GM18505 (cell line): ENCODE results near the gene HERPUD2.
A peak's percentile ranks its signal among the peaks of the same experiment; 100 is the strongest.

Source experiments
- ATAC-seq: cut with Tn5 transposase; IDR thresholded peaks from one replicate; pipeline ENCODE4 v1.9.1; 2021; ENCODE audit not compliant: unreplicated experiment
- POLR2A ChIP-seq: IDR thresholded peaks from 4 replicates; pipeline ENCODE4 v1.6.1; 2011; ENCODE audit warnings: borderline replicate concordance; ENCODE audit not compliant: insufficient read depth, insufficient read length; ENCODE audit errors: extremely low read depth

The HERPUD2 gene

DNA sequence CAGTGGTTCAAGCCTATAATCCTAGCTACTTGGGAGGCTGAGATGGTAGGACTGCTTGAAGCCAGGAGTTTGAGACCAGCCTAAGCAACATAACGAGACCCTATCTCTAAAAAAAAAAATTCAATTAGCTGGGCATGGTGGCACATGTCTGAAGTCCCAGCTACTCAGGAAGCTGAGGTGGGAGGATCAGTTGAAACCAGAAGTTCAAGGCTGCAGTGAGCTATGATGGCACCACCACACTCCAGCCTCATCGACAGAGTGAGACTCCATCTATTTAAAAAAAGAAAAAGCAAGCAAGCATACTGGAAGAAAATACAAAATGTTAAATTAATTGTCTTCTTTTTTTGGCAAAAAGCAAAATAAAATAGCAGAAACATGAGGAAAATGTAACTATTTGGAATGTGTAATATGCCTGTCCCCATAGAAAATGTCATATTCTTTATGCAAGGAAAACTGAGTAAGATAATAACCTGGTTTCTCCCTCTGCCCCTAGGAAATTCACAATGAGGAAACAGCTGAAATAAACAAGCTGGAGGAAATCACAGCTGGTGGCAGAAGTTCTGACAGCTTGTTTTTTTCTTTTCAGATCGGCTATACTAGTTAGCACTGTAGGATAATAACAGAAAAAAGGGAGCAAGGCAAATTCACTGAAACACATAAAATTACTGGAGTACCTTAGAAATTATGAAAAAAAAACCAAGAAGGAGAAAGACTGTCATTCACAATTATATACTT is 48.5 kb downstream of the HERPUD2 start:
- TF ChIP-seq POLR2A = no peak
- ATAC-seq = no peak

GRCh38 chr7:35645691-35646090 is 49.2 kb downstream of the HERPUD2 start:
- TF ChIP-seq POLR2A = no peak
- ATAC-seq = no peak

- ATAC-seq = no peak
- TF ChIP-seq POLR2A = no peak
Measured at GRCh38 chr7:35630024-35630972, 64.6 kb downstream of the HERPUD2 start.

DNA sequence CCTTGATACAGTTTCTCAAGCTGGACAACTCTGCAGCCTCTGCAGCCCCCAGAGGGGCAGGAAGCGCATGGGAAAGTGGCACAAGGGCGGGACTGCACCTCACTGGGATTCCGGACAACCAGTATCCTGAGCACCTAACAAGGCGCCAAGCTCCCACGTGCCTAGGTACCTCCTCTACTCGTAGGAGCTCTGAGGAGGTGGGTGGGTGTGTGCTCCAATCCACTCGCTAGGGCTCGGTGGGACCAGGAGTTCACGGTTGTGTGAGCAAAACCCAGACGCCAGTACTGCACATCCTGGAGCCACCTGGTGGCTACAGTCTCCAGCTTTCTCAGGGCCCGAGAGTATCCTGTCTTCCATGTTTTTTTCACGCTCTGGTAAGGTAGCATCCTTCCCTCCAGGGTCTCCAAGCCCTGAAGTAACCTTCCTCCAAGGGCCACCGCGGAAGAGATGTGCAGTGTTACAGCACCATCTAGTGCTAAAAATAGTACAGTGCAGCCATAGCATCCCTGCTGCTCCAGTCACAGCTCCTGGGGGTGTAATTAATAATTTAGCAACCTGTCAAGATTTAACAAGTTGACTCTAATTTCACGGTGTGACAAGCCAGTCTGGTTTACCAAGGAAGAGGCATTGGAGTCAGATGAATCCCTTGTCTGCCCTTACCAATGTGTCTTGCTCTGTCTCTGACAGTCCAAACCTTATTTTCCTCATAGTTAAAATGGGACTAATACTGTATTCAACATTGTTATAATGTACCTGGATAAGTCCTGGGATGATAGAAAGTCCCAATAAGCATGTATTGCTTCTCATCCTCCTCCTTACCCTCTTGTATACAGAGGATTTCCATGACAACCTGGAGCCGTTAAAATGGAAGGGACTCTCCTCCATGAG is 70.4 kb downstream of the HERPUD2 start:
- peak; percentile 82 for ATAC-seq
- TF ChIP-seq POLR2A = no peak

DNA sequence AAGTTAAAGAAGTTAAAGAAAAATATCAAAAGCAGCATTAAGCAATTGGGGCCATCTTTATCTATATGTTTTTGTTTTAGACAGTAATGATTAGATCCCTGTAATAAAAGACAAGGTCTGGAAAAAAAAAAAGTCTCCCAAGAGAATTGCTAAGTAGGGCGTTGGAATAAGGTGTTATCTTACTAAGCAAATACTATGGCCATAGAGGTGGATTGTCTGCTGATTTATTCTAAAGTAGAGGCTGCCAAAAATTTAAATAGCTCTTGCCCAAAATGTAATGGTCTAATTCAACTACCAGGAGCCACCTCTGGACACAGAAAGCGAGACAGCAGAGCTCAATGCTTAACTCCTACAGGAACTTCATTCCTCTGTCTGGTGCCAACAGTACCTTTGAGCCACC is 71.6 kb downstream of the HERPUD2 start:
- ATAC-seq = no peak
- TF ChIP-seq POLR2A = no peak

- no peak for ATAC-seq
- no peak for TF ChIP-seq POLR2A
Measured at GRCh38 chr7:35619863-35620262, 75.1 kb downstream of the HERPUD2 start.

- no peak for TF ChIP-seq POLR2A
- ATAC-seq = no peak
Measured at GRCh38 chr7:35617041-35617440, 77.9 kb downstream of the HERPUD2 start.

GRCh38 chr7:35613150-35613549 is 81.8 kb downstream of the HERPUD2 start:
- no peak for TF ChIP-seq POLR2A
- ATAC-seq = no peak

- no peak for ATAC-seq
- no peak for TF ChIP-seq POLR2A
Measured at GRCh38 chr7:35605760-35606159, 89.2 kb downstream of the HERPUD2 start.

- ATAC-seq = no peak
- TF ChIP-seq POLR2A = no peak
Measured at GRCh38 chr7:35604595-35604994, 90.3 kb downstream of the HERPUD2 start.

DNA sequence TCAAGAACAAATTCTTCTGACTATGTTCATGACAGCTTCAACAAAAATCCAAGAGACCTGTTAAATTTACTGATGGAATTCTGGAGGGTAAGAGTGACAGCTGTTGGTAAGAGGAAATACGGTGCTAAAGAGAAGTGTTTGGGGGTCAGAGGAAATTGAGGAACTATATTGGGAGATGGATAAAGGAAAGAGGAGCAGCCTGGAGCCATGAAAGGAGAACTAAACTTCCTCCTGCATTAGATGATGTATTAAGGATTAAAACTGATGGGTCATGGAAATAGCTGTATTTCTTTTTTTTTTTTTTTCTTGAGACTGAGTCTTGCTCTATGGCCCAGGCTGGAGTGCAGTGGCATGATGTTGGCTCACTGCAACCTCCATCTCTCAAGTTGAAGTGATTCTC is 95.3 kb downstream of the HERPUD2 start:
- TF ChIP-seq POLR2A = no peak

GRCh38 chr7:35599061-35599460 is 95.9 kb downstream of the HERPUD2 start:
- no peak for TF ChIP-seq POLR2A
- ATAC-seq = no peak

More for the DNA sequence above, 95.3 kb downstream of the HERPUD2 start:
- no peak for ATAC-seq

DNA sequence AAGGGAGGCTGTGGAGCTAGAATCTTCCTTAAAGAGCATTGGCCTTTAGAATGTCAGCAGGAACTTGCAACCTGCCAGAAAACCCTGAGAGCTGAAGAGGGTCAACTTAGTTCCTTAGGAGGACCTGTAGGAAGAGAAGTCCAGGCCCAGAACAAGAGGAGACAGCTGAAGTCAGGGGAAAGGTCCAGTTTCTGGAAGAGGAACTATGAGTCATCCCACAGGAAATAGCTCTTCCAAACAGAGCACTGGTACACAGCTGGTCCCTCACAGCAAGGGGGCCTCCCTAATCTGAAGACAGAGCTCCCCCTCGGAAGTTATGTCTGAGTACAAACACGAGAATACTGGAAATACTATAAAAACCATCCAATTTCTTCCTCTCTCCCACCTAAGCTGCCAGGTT is 98.9 kb downstream of the HERPUD2 start:
- ATAC-seq = no peak

More for the DNA sequence above, 98.9 kb downstream of the HERPUD2 start:
- TF ChIP-seq POLR2A = no peak
